HG02763 (cell line): ENCODE results near the gene CD63.
"Not testable (repeated sequence)": the region's sequence is repeated elsewhere in the genome, so short reads cannot be mapped to it uniquely, and the experiment has no call there.

Experiments used
- ATAC-seq: cut with Tn5 transposase; IDR thresholded peaks from one replicate; pipeline ENCODE4 v1.9.1; 2021; ENCODE audit warnings: mild to moderate bottlenecking, moderate library complexity; ENCODE audit not compliant: unreplicated experiment

Gene CD63, protein sequence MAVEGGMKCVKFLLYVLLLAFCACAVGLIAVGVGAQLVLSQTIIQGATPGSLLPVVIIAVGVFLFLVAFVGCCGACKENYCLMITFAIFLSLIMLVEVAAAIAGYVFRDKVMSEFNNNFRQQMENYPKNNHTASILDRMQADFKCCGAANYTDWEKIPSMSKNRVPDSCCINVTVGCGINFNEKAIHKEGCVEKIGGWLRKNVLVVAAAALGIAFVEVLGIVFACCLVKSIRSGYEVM

DNA sequence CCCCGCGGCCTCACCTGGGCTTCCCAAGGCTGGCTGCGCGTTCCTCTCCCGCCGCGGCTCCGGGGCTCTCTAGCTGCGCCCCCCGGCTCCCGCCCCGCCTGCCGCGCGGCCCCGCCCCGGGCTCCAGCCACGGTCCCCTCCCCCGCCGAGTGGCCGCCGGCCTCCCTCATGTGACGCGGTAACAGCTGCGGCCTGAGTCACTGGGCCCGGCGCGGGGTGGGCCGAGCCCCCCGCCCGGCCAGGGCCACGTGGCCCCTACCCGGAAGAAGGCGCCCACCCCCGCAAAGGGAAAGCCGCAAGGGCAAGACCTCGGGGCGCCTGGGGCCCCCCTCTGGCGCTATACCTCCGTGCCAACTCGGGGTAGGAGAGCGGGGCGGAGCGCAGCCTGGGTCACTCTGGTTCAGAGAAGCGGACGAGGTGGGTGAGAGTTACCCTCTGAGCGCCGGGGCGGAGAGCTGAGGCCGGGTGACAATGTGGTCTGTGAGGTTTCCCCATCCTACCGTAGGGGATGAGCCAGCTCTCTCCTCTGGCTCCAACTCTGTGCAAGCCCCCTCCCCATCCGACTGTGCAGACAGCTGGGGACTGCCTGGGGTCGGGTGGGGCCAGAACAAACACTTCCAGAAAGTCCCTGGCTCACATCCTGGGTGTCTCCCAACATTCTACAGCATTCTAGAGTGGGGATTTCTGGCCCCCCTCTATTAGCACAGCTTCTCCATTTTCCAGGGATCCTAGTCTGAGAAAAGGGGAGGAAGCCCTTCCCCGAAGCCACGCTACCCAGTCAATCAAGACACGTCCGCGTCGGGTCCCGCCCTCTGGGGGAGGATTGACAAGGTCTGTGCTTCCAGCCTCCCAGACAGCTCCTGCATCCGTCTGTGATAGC is at the start of gene CD63:
TSS of gene CD63 (minus strand) at position 71 of the 880 bp plus-strand sequence. CDS start 668 bp downstream, outside the sequence.
- peak; percentile 71 for ATAC-seq

- ATAC-seq: no peak
These were observed 49.0 kb upstream of the CD63 start for GRCh38 chr12:55777856-55778255.

DNA sequence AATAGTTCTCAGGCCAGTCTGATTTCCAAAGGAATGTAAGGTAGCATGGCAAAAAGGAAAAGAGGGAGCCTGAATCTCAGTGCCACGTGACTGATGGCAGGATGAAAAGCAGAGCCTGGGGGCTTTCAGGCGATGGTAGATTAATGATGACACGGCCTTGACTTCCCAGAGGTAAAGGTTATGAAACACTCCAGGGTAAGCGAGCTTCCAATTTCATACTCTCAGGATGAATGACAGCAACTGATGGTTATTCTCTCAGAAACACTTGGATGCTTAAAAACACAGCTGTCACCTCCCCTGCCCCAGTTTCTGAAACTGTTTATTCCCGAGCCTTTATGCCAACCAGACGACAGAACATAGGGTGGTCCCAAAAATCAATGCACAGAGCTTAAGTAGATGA is 42.9 kb upstream of the CD63 start:
- ATAC-seq: no peak

DNA sequence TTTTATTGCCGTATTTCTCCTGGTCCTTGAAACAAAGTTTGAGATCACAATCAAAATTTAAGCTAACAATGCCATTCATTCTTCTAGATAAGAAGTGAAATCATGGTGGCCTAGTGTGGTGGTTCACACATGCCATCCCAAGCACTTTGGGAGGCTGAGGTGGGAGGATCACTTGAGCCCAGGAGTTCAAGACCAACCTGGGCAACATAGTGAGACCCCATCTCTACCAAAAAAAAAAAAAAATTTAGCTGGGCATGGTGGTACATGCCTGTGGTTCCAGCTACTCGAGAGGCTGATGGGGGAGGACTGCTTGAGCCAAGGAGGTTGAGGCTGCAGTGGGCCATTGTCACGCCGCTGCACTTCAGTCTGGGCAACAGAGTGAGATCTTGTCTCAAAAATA is 38.3 kb upstream of the CD63 start:
- no peak for ATAC-seq

- ATAC-seq: no peak
These were observed 37.0 kb upstream of the CD63 start for GRCh38 chr12:55765736-55766290.

DNA sequence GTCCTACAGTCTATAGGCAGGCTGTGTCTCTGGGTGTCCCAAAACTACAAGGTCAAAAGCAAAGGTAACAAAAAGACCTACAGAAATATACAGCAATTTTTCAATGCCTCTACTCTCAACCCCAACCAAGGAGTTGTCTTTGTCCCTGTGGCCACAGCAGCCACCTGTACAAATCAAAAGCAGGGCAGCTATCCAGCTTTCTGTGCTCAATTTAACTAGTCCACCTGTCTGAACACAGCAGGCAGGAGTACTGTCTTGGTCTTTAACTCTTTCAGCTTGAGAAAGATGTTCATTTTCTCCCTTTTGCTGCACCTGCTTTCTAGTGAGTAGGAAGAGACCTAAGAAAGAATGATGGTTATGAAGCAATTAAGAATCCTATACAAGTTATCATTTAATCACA is 33.8 kb upstream of the CD63 start:
- ATAC-seq: no peak

- ATAC-seq: no peak
These were observed 31.9 kb upstream of the CD63 start for GRCh38 chr12:55760663-55761062.

DNA sequence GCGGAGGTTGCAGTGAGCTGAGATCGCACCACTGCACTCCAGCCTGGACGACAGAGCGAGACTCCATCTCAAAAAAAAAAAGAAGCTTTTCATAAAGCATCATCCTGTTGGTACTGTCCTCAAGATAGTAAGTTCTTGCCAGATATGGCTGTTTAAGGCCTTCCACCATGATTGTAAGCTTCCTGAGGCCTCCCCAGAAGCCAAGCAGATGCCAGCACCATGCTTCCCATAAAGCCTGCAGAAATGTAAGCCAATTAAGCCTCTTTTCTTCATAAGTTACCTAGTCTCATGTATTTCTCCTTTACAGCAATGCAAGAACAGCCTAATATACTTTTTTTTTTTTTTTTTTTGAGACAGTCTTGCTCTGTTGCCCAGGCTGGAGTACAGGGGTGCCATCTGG is 29.8 kb upstream of the CD63 start:
- ATAC-seq: not testable (repeated sequence)

DNA sequence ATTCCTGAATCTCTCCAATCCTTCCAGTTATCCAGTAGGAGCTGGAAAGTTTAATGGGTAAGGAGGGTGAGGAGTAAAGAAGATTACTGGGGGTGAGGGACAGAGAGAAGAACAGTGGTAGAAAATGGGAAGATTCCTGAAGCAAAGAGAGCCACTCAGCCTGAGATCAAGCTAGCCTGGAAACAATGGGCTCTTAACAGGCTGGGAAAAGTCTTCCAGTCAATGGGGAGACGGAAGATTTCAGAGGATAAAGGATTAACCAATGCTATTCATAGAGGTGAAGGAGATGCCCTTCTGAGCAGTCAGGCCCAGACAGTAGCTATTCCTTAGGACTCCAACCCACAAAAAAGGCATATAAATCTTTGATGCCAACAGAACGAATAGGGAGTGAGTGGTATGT is 28.9 kb upstream of the CD63 start:
- ATAC-seq: no peak

- no peak for ATAC-seq
These were observed 26.4 kb upstream of the CD63 start for GRCh38 chr12:55755246-55755645.

DNA sequence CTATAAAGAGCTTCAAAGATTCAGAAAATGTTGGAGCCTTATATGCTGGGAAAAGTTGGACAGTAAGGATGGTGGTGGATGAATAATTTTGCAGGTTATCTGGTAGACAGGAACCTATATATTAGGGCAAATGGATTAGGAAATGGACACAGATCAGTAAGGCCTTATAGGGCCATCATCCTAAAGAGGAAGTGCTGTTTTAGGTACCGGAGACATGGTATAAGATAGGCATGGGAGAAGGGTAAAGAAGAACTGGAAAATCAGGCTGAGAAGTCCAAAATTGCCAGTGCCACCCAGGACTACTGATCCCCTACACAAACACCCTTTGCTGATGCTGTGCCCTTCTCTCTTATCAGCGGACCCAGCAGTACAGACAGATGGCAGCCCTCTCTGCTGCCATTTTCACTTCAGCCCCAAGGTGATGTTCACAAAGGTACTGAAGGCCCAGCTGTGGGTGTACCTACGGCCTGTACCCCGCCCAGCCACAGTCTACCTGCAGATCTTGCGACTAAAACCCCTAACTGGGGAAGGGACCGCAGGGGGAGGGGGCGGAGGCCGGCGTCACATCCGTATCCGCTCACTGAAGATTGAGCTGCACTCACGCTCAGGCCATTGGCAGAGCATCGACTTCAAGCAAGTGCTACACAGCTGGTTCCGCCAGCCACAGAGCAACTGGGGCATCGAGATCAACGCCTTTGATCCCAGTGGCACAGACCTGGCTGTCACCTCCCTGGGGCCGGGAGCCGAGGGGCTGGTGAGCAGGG is 19.6 kb upstream of the CD63 start:
- no peak for ATAC-seq

- no peak for ATAC-seq
These were observed 18.1 kb upstream of the CD63 start for GRCh38 chr12:55746913-55747231.

GRCh38 chr12:55746174-55746912 is 17.5 kb upstream of the CD63 start:
- ATAC-seq: no peak

DNA sequence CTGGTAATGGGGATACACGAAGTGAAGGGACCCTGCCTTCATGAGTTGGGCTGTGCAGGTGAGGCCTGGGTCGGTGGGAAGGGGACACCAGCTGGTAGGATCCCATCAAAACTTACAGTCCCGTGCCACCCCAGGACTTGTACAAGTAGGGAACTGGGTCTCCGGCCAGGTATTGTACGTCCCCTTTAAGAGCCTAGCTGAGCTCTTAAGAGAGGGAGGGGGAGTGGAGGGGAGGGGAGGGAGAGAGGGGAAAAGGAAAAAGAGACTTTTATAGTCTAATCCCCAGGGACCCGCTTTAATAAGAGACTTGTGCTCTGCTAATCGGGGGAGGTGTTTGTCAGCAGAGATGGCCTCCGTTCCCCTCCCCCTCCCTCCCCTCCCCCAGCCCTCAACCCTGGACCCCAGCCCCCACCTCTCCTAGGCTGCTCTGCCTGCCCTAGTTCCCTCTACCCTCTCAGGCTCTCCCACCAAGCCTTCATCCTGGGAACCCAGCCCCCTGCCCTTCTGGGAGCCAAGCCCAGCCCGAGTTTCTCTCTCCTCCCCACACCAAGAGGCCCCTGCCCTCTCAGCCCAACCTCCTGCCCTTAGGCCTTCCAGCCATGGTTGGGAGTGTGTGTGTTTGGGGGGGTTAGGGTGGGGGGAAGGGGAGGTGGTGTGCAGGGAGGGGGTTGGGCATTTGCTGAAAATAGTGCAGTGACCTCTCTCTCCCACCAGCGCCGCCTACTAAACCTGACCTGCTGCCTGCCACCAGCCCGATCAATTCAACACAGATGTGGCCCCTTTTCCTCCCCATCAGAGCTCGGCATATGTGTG is 16.8 kb upstream of the CD63 start:
- no peak for ATAC-seq

GRCh38 chr12:55744340-55745030 is 15.7 kb upstream of the CD63 start:
- no peak for ATAC-seq

- ATAC-seq: peak; percentile 35
These were observed 14.9 kb upstream of the CD63 start for GRCh38 chr12:55743406-55744339.

DNA sequence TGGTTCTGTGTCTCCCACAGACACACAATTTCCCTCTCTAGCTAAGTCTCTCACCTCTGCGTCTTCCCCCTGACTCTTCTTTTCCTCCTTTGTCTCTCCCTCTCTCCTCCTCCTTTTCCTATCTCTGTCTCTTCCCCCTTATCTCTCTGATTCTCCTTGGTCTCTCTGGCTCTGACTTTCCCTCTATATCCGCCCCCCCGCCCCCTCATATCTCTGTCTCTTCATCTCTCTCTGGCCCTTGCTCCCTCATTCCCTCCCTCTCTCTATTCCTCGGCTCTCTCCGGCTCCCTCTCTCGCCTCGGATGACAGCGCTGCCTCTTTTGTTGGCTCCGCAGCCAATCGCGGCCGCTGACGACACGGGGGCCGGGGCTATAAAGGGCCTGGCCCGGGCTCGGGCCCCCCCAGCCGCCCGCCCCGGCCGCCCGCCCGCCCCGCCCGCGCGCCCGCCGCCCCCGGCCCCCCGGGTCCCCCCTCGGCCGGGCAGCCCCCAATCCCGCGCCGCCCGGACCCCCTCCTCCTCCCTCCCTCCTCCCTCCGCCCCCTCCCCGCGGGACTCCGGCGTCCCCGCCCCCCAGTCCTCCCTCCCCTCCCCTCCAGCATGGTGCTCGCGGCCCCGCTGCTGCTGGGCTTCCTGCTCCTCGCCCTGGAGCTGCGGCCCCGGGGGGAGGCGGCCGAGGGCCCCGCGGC is 14.1 kb upstream of the CD63 start, which contains the start of gene GDF11:
TSS of gene GDF11 (plus strand) at position 404 of the 687 bp plus-strand sequence. CDS start at position 599, 195 bp downstream.
- ATAC-seq: peak; percentile 20
